GM18519 (cell line): Measurements from ENCODE around the gene SLC5A9.
"Not testable (repeated sequence)": the region's sequence is repeated elsewhere in the genome, so short reads cannot be mapped to it uniquely, and the experiment has no call there.

Source experiments
- ATAC-seq: cut with Tn5 transposase; IDR thresholded peaks from one replicate; pipeline ENCODE4 v1.9.1; 2021; ENCODE audit warnings: mild to moderate bottlenecking, moderate library complexity; ENCODE audit not compliant: unreplicated experiment, low FRiP score

Gene SLC5A9

DNA sequence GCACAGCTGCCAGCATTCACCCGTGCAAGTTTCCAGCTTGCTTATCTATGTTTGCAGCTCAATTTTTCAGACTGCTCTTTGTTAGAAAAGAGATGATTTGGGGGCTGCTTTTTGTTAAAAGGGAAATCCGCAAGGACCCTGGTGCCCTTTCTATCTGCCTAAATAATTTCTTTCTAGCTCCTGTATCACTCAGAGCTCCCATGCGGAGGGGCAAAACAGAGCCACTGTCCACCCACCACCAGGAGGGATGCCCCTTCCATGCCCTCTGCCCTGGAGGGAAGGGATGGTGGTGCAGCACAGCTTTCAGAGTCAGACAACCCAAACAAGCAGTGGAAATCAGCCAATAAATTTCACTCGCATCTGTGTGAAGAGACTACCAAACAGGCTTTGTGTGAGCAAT lies 13.9 kb upstream of the SLC5A9 start:
- ATAC-seq, result no peak

DNA sequence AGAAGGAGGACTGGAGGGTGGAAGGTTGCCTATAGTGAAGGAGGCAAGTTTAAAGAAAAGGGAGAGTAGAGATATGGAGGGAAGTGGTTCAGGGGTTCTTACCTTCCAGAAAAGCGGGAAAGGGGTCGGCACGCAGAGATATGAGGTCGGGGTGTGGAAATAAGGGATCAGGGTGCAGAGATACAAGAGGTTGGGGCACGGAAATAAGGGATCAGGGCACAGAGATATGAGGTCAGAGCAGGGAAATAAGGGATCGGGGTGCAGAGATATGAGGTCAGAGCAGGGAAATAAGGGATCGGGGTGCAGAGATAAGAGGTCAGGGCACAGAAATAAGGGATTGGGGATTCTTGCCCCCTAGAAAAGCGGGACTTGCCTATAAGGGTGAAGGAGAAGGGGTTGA lies 9.1 kb upstream of the SLC5A9 start:
- ATAC-seq, result not testable (repeated sequence)

DNA sequence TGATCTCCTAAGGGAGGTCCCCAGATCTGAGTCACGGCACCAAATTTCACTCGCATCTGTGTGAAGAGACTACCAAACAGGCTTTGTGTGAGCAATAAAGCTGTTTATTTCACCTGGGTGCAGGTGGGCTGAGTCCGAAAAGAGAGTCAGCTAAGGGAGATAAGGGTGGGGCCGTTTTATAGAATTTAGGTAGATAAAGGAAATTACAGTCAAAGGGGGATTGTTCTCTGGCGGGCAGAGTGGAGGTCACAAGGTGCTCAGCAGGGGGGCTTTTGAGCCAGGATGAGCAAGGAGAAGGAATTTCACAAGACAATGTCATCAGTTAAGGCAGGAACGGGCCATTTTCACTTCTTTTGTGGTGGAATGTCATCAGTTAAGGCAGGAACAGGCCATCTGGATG lies 8.2 kb upstream of the SLC5A9 start:
- ATAC-seq, result not testable (repeated sequence)

DNA sequence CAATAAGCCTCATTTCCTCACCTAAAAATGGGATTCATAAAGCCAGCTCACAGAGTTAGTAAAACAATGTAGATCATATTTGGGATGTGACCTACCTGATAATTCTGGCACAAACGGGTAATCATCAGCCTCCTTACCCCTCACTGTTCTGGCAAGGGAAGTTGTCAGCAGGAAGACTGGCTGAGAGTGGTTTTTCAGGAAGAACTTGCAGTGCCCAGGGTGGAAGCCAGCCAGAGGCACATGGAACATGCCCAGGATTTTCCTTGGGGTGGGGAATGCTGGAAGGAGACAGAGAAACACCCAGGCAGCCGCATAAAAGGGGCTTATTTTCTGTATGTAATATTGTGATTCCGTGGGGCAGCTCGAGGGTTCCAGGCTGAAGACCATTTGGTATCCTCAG lies 7.7 kb upstream of the SLC5A9 start:
- no peak for ATAC-seq

DNA sequence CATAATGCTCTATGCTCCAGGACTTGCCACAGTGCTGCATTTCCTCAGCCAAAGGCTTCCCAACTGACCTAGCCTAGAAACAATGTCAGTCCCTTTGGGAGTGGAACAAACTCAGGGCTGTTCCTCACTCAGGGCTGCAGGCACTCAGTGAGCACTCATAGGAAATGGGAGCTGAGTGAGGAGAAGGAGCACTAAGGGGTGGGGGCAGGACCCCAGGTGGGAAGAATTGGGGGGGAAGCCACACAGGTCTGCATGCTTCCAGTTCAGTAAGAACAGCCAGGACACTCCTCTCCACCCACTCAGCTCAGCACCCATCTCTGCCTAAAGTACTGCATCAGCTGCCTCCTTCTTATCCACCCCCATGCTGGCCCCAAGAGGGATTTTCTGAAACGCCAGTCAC lies 7.3 kb upstream of the SLC5A9 start:
- ATAC-seq, result no peak

DNA sequence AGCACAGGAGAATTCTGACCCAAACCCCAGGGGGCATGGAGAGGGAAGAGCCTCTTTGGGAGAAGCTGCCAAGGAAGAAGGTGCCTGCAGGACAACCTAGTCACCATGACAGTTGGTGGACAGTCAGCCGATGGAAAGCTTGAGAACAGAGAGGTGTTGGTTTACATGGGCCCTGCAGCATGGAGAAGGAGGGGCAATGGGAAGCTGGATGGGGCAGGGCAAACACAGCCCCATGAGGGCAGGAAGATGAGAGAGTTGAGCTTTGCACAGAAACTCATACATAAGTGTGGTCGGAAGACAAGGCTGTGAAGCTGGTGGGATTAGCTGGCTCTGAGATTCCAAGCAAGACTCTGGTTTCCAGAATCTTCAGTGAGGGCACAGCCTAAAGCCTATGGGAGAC lies 6.6 kb upstream of the SLC5A9 start:
- no peak for ATAC-seq

DNA sequence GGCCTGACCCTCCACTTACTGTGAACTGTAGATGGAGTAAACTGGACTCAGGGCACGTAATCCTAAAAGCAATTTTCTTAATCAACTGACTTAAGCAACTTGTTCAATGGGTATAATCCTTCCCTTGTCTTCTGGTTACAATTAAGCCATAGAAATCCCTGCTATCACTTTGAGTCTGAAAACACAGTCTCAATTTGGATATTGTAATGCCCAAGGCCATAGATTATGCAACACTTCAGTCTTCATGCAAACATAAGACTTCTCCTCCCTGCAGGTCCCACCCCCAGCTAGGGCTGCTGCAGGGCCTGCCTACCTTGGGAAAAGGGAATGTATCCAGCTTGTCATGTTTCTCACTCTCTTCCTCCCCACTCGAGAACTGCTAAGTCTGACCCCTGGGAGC lies 6.2 kb upstream of the SLC5A9 start:
- ATAC-seq, result no peak

DNA sequence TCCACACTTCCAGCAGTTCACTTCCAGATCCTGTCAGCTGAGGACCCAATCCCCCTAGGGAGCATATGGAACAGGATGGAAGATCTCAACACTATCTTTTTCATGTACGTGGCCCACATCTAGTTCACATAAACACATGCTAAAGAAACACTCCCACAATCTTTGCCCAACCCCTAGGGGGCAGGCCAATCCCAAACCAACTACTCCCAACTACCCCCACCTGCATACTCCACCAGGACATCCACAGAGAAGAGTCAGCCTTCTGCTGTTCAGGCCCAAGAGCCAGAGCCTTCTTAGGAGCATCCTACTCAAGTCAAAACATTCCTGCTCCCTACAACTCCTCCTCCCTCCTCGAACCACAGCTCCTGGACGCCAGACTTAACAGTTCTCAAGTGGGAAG lies 5.6 kb upstream of the SLC5A9 start:
- no peak for ATAC-seq

DNA sequence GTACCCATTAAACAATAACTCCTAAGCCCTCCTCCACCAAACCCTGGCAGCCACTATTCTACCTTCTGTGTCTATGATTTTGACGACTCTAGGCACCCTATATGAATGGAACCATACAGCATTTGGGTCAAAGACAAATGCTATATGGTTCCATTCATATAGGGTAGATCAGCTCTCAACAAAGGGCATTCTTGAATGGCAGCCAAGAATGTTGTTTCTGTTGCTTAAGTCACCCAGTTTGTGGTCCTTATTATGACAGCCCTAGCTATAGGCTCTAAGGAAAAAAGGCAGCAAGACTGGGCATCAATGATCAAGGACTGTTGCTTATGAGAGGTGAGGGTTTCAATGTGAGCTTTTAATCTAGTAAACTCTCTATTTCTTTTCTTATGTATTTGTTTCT lies 4.7 kb upstream of the SLC5A9 start:
- ATAC-seq, result no peak

DNA sequence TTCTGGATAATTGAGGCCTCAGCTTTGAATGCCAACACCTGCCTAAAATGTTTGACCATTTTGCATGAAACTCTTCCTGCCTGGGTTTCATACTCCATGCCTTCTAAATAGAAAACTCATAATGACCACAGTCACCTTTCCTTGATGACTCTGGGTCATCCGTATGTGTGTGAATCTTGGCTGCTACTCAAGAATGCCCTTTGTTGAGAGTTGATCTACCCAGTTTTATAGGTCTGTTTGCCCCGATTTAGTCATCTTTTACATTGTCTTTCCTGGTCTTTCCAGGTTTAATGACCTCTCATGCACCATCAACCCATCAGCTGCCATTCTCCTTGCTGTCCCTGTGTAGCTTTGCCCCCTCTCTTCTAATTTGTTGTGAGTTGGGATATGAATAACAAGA lies 2.7 kb upstream of the SLC5A9 start:
- ATAC-seq, result no peak

DNA sequence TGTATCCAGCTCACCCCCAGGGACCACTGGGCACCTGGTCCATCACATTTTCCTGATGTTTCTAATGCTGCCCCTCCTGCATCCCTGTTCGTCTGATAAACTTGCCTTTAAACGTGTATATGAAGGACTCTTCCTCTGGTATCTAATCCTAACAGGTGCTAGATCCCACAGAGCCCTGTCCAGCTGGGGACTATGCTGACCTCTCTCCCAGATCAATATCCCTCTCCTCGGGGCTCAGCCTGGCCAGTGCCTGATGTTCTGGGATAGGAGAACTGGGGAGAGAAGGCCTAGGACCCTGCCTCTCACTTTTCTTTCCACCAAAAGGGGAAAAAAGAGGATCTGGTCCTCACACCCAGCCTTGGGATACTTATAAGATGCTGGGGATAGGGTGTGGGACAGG lies 1.4 kb upstream of the SLC5A9 start:
- no peak for ATAC-seq

DNA sequence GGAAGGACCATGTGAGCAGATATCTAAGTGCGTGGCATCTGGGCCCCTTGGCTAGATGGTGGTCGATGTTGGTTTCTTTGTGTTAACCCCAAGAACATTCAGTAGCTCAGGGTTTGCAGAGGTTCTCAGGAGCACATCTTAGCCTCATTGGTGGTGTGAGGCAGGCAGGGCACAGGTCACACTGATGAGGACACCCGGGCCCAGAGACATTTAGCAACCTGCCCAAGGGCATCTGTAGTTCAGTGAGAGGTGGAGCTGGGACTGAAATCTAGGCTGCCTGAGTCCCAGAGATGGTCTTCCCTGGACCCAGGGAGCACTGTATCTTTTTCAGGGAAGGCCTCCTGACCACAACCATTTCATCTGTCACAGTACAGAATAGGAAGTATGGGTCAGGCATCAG lies 859 bp upstream of the SLC5A9 start:
- ATAC-seq, result no peak

DNA sequence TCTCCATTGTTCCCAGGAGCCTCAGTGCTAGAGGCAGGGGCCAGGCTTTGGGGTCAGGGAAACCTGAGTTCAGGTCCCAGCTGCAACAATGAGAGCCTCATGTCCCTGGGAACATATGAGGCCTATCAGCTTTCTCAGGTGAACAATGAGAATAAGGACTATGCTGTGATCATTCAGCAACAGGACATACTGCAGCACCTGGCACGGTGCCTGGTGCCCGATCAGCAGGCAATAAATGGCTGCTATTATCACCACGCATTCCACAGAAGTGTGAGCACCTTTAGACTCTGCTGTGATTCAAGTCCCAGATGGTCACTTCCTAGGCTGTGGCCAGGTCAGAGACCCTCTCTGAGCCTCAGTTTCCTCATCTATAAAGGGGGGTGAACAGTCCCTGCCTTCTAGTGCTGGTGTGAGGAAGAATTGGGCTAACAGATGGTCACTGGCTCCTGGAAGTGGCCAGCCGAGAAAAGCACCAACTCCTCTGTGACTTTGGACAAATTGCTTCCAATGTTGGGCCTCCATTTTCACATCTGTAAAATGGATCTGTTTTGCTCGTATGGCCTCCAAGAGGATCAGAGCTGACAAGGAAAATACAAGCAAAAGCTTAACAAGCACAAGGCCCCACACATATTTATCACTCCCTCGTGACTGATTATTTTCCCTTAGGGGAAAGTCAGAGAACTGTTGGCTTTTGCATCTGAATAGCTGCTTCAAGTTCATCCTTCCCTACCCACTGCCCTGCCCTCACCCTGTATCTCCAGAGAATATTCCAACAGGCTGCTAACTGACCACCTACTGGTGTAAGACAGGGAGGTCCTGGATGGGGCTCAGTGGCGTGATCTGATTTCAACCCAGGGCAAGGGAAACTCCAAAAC lies 1.1 kb downstream of the SLC5A9 start:
- no peak for ATAC-seq

DNA sequence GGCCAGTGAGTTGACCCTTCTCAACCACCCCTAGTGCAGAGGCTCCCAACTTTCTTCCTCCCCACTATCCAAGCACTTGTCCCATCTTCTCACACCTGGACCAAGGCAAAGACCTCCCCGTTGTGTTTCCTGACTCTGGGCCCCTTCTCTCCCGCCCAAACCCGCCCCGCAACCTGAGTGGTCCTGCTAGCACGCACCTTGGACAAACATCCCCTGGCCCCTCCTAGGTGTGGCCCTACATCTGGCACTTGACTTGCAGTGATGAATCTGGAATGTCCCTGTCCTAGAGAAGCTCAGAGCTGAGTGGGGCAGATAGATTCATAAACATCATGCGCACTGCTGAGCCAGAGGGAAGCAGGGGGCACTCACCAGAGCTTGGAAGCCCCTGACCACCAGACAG lies 2.3 kb downstream of the SLC5A9 start:
- no peak for ATAC-seq

DNA sequence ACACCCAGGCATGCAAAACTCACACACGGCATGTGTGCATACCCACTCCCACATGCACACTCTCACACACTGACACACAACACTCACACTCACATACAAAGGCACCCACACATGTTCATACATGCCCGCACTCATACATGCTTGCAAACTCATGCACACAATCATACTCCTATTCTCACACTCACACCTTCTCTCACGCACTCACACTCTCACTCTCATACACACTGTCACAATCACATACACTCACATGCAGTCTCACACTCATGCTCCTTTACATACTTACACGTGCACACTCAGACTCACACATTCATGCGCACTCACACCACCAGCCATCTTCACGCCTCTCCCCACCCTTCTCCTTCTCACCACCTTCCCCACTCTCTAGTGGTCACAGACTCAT lies 3.1 kb downstream of the SLC5A9 start:
- no peak for ATAC-seq

DNA sequence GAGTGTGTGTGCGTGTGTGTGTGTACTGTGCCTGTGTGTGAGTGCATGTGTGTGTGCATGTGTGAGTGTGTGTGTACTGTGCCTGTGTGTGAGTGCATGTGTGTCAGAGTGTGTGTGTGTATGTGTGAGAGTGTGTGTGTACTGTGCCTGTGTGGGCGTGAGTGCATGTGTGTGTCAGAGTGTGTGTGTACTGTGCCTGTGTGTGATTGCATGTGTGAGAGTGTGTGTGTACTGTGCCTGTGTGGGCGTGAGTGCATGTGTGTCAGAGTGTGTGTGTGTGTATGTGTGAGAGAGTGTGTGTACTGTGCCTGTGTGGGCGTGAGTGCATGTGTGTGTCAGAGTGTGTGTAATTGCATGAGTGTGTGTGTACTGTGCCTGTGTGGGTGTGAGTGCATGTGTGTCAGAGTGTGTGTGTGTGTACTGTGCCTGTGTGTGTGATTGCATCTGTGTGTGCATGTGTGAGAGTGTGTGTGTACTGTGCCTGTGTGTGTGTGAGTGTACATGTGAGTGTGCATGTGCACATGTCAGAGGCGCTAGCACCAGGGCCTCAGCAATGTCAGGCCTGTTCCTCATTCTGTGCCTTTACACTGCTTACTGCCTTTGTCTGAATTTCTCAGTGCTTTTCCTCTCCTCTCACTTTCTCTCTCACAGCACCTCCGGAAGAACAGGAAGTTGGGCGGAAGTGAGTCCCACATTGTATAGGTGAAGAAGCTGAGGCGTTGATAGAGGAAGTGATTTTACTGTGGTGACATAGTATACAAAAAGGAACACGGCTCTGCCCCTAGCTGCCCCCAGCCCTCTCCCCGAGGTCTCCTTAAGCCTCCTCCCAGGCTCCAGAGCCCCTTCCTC lies 4.9 kb downstream of the SLC5A9 start:
- peak; percentile 65 for ATAC-seq

DNA sequence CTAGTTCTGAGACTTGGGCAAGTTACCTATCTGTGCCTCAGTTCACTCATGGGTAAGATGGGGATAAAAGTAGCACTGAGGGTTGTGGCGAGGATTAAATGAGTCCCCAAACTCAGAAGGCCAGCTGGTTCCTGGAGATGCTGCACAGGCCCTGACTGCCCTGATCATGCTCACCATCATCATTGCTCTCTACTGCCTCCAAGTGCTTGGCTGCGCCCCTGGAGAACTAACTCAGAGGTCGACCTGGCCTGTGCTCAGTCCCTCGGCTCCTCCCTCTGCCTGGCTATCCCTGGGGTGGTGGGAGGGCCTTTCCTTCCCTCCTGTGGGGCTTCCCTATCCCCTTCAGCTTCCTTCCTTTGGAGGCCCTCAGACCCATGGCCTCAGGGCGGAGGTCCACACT lies 5.6 kb downstream of the SLC5A9 start:
- ATAC-seq, result no peak

DNA sequence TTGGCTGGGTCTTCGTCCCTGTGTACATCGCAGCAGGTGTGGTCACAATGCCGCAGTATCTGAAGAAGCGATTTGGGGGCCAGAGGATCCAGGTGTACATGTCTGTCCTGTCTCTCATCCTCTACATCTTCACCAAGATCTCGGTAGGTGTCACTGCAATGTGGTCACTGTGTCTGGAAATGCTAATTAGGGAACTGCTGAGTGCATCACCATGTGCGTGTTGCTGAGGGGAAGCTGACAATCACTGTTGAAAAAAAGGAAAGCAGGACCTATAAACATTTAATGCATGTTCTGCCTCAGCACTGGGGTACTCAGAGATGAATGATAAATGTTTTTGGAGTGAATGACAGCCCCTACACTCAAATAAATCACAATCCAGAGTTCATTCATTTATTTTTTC lies 6.8 kb downstream of the SLC5A9 start:
- no peak for ATAC-seq

DNA sequence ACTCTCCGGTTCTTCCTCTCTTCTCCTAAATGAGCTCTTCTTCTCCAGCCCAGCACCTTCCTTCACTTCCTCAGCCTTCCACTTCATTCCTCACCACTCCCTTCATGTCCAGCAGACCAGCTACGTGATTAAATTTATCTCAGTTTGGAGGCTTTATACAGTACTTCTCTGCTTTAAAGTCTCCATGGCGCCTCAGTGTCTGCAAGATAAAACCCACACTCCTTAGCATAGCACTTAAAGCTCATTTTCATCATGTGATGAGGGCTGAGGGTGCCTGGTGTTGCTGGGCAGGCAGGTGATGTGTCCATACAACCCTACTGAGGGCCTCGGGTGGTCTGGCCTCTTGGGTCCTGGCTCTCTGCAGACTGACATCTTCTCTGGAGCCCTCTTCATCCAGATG lies 7.7 kb downstream of the SLC5A9 start:
- ATAC-seq, result no peak

DNA sequence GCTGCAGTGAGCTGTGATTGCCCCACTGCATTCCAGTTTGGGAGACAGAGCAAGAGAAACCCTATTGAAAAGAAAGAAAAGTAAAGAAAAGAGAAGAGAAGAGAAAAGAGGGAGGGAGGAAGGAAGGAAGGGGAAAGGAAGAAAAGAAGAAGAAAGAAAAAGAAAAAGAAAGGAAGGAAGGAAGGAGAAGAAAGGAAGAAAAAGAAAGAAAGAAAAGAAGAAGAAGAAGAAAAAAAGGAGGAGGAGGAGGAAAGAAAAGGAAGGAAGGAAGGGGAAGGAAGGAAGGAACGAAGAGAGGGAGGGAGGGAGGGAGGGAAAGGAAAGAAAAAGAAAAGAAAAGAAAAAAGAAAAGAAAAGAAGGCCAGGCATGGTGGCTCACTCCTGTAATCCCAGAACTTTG lies 10.2 kb downstream of the SLC5A9 start:
- no peak for ATAC-seq

DNA sequence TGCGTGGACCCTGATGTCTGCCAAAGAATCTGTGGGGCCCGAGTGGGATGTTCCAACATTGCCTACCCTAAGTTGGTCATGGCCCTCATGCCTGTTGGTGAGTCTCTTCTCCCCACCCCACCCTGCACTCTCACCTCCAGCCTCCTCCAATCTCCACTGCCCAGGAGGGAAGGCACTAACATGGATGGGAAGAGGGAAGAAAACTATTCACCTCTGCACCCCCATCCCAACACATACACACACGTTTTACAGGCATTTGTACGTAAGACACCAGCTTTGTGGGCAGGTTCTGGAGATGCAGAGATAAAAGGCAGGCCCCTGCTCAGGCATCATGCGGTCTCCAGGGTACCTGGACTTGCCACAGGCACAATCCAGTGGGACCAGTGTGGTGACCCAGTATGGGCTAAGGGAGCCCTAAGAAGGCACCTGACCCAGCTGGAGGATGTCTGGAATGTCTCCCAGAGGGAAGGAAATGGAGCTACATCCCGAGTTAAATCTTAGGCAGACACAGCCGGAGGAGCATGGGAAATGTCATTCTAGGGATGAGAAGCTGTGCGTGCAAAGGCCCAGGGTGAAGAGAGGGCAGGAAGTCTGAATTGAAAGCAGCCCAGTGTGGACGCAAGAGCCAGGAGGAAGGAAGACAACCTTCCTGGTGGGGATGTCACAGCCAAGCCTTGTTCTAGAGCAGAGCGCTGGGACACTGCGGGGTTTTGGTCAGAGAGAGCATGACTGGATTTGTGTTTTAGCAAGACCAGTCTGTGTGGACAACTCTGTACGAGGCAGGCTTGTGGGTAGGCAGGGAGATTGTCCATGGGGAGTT lies 11.4 kb downstream of the SLC5A9 start:
- ATAC-seq, result no peak
